ENCODE data around the gene CORIN.
"Not testable (repeated sequence)": the region's sequence is repeated elsewhere in the genome, so short reads cannot be mapped to it uniquely, and the experiment has no call there.

The CORIN gene

GRCh38 chr4:47767956-47768355, 69.9 kb downstream of the CORIN start:
- DNase-seq: not testable (repeated sequence)

DNA sequence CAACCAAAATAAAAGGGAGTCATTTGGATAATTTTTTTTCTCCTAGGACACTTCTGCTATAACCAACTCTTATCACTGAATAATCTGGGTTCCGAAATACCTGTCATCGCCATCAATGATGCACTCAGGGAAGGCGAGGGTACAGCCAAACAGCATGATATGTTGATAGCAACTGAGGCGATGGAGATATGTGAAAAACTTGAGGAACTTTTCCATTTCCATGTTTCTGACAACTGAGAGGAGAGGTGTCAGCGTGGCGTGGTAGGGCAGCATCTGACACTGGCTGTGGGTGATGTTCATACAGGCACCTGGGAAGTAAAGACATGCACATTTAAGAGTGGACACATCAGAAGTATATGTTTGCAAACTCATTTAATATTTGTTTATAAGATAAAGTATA, 74.6 kb downstream of the CORIN start:
- no peak for DNase-seq

DNA sequence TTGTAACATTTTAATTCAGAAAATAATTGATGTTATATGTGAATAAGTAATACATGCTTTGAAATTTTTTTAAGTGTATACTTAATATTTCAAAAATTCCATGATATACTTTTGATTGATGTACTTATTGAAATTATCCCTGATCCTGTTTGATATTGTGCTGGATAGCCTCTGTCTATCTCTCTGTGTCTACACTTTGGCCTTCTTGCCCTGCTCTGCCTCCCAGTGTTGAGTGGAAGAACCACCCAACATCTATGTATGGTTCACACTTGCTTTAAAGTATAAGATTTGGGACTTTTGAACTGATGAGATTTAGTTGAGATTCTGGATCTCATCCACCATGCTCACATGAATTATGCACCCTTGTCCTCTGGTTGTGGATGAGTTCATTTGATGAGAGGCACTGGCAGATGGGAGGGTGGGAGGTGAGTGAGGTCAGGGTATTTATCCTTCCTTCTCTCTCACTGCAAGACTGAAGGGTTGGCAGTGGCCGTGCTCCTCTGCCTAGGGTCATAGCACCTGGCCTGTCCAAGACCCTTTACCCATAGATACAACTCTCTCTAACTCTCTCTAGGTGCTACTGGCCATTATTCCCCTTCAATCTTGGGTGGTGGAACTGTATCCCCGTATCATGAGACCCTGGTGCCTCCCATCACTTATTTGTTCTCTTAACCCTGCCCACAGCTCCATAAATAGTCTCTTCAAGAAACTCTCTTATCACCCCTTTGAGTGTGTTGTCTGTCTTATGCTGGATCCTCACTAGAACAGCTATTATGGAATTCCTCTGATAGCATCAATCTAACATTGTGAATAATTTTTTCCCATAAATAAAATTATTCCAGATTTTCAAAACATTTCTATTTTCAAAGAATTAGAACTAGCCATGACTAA, 75.2 kb downstream of the CORIN start:
- DNase-seq: no peak

DNA sequence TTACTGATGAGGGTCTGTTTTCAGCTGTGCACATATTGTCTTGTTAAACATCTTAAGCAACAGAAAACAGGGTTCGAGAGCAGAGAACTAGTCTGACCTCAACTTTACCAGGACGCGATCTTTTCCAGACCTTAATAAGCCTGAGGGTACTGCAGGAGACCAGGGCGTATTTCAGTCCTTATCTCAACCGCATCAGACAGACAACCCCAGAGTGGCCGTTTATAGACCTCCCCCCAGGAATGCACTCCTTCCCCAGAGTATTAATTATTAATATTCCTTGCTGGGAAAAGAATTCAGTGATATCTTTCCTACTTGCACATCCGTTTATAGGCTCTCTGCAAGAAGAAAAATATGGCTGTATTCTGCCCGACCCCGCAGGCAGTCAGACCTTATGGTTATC, 84.6 kb downstream of the CORIN start:
- DNase-seq: not testable (repeated sequence)

- no peak for DNase-seq
These were observed 85.7 kb downstream of the CORIN start for GRCh38 chr4:47752214-47752613.

- DNase-seq: no peak
These were observed 87.1 kb downstream of the CORIN start for GRCh38 chr4:47750788-47751187.

- DNase-seq: no peak
These were observed 88.0 kb downstream of the CORIN start for GRCh38 chr4:47749858-47750257.

DNA sequence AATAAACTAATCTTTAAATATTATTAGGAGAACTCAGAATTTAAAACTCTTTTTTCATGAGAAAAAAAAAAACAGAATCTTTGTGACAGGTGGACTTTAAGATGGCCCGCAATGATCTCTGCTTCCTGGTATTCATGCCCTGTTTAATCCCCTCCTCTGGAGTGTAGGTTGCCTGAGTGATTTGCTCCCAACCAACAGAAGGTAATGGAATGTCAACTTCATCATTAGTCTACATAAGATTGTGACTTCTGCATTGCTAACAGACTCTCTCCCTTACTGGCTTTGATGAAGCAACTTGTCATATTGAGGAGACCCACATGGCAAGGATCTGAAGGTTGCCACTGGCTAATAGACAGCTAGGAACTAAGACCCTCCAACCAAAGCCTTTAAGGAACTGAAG, 88.8 kb downstream of the CORIN start:
- DNase-seq: no peak

GRCh38 chr4:47747846-47748494, 89.9 kb downstream of the CORIN start:
- no peak for DNase-seq

- DNase-seq: no peak
These were observed 90.7 kb downstream of the CORIN start for GRCh38 chr4:47747211-47747610.

- DNase-seq: no peak
These were observed 91.7 kb downstream of the CORIN start for GRCh38 chr4:47746122-47746521.

- DNase-seq: no peak
These were observed 93.0 kb downstream of the CORIN start for GRCh38 chr4:47744843-47745382.

DNA sequence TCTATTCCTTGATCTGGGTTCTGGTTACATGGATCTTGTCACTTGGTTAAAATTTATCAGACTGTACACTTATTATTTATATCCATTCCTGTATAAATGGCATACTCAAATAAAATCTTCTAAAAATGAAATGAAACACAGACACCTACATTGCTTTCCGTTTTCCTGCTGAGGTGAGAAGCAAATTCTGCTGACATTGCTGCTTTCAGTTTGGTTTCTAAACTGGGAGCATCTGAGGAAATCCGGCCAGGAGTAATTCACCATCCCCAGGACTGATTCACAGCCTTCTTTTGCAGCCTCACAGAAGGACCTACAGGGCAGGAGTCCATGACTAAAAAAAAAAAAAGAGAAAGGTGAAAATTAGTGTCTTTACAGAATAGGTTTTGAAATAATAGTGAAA, 93.6 kb downstream of the CORIN start:
- DNase-seq: no peak

- no peak for DNase-seq
These were observed 96.7 kb downstream of the CORIN start for GRCh38 chr4:47741200-47741599.

GRCh38 chr4:47737326-47737725, 100.5 kb downstream of the CORIN start:
- DNase-seq: no peak

DNA sequence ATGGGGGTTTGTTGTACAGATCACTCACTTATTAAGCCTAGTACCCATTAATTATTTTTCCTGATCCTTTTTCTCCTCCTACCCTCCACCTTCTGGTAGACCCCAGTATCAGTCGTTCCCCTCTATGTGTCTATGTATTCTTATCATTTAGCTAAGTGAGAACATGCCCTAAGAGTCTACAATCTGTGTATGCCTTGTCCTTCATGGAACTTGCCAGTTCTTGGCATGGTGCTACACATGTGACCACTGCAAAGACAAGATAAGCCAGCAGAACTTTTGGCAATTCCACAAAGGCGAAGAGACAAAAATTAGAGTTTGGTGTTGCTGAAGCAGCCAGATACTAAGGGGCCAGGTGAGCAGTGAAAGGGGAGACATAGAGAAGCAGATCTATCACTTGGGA, 101.3 kb downstream of the CORIN start:
- DNase-seq: no peak

DNA sequence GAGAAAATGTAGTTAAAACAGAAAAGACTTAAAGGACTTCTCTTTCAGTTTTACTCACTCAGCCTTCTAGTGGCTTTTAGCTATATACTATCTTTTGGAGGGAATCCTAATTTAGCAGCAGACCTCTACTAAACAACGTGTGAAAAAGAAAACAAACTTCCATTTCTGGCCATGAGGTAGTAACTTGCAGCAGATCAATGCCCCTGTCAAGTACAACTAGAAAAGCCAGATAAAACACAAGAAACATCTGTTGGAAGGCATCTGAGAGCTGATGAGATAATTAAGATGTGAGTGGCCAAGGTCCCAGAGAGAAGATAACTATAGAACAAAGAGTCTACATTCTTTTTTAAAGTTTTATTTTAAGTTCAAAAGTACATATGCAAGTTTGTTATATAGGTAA, 101.7 kb downstream of the CORIN start:
- no peak for DNase-seq

DNA sequence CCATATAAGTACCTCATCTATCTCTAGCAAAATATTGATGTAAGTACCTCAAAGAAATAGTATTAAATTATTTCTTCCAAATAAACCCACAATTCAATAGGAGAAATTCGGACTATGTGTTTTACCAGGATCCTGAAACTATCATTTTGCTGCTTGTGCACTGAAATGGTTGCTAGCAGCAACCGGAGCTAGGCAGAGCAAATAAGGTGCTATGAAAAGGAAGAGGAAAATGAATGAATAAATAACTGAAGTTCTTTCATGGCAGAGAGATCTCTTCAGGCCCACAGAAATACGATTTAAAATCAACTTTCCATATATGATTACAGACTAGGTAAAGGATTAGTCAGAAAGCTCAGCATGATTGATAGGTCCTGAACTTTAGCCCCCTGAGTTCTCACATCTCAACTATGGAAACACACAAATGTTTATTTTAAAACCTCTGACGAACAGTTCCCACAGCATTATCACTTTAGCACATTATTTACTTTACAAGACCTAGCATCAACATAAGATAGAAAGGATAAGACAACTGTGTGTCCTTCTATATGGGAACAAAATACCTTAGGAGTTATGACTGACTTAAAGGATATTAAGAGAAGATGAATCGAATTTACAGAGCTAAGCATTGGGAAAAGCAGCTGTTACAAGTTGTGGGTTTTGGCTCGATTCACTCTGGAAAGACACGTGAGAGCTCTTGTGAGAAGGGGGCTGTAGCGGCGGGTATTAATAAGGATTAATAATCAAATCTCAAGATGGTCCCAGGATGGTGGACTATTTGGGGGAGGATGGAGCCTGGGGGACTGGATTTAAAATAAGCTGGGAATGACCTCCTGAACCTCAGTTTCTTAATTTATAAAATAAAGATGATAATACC, 104.3 kb downstream of the CORIN start:
- no peak for DNase-seq

- no peak for DNase-seq
These were observed 106.7 kb downstream of the CORIN start for GRCh38 chr4:47731182-47731581.

- DNase-seq: no peak
These were observed 108.7 kb downstream of the CORIN start for GRCh38 chr4:47729131-47729680.

GRCh38 chr4:47721892-47722575, 115.8 kb downstream of the CORIN start:
- DNase-seq: no peak

- DNase-seq: no peak
These were observed 116.4 kb downstream of the CORIN start for GRCh38 chr4:47721485-47721884.
